Caki2 (cell line): ENCODE measurements around the gene HBA1. TPM values are rescaled to one million over a fixed set of nuclear protein-coding genes. Genes with fewer than 3 reads are reported as not detected.
"Not testable (repeated sequence)": the region's sequence is repeated elsewhere in the genome, so short reads cannot be mapped to it uniquely, and the experiment has no call there.

Experiments
- DNase-seq: peaks from one replicate; pipeline ENCODE4 v3.0.0-alpha.2; 2015; ENCODE audit warnings: low read depth
- in situ Hi-C: cut with HindIII; loops from 2 replicates; pipeline ENCODE4 v1.10.0; 2016; ENCODE audit warnings: low sequenced_read_pairs, low pct_unique_long_range_greater_than_20kb, mixed read lengths
- total RNA-seq: library from RNA; depleted of rRNA; stranded (reverse); fragments of >200 nt; shearing (Covaris generic); gene quantifications from 2 replicates; pipeline ENCODE4 v1.2.3, GENCODE V29; 2014; ENCODE audit warnings: low replicate concordance; rRNA removed

The HBA1 gene
- total RNA-seq, result not detected in 2 replicates

DNA sequence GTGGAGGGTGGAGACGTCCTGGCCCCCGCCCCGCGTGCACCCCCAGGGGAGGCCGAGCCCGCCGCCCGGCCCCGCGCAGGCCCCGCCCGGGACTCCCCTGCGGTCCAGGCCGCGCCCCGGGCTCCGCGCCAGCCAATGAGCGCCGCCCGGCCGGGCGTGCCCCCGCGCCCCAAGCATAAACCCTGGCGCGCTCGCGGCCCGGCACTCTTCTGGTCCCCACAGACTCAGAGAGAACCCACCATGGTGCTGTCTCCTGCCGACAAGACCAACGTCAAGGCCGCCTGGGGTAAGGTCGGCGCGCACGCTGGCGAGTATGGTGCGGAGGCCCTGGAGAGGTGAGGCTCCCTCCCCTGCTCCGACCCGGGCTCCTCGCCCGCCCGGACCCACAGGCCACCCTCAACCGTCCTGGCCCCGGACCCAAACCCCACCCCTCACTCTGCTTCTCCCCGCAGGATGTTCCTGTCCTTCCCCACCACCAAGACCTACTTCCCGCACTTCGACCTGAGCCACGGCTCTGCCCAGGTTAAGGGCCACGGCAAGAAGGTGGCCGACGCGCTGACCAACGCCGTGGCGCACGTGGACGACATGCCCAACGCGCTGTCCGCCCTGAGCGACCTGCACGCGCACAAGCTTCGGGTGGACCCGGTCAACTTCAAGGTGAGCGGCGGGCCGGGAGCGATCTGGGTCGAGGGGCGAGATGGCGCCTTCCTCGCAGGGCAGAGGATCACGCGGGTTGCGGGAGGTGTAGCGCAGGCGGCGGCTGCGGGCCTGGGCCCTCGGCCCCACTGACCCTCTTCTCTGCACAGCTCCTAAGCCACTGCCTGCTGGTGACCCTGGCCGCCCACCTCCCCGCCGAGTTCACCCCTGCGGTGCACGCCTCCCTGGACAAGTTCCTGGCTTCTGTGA lies at the start of gene HBA1:
Gene HBA1, plus strand, starts transcription at position 204 of the 906 bp plus-strand sequence. Its CDS starts 37 bp downstream, at position 241.
- DNase-seq, in situ Hi-C loops: not testable (repeated sequence)

DNA sequence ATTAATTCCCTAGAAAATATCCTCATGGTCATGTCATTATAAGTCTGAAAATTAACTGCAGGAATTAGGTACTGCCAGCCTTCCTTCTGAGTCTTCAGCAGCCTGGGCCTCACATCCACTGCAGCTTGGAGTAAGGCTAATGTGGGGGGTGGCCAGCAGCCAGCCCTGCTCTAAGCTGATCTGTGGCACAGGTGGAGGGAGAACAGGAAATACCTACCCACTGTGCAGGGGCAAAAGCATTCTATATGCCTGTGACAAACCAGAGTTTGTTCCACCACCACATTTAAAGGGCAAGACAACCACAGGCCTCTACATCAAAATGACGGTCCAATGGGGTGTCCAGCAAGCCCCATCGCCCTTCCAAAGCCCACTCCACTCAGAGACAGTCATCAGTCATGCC lies 47.4 kb upstream of the HBA1 start:
- no peak for DNase-seq
- in situ Hi-C loops, result no loop called here

DNA sequence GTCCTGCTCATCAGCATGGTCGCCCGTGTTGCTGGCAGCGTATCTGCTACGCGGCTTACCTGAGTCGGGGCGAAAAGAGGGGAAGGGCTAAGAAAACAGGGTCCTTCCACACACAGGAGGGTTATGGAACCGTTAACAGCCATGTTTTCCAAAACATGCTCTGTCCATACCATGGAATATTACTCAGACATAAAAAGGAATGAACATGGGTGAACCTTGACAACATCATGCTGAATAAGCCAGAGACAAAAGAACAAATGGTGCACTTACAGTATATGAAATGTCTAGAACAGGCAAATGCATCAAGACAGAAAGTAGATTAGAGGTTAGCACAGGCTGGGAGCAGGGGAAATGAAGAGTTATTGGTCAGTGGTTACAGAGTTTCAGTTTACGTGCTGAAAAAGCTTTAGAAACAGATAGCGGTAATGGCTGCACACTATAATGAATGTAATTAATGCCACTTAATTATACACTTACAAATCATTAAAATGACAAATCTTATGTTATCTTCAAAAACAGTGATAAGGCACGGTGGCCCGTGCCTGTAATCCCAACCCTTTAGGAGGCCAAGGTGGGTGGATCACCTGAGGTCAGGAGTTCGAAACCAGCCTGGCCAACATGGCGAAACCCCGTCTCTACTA lies 45.8 kb upstream of the HBA1 start:
- no peak for DNase-seq
- in situ Hi-C loops, result no loop called here

DNA sequence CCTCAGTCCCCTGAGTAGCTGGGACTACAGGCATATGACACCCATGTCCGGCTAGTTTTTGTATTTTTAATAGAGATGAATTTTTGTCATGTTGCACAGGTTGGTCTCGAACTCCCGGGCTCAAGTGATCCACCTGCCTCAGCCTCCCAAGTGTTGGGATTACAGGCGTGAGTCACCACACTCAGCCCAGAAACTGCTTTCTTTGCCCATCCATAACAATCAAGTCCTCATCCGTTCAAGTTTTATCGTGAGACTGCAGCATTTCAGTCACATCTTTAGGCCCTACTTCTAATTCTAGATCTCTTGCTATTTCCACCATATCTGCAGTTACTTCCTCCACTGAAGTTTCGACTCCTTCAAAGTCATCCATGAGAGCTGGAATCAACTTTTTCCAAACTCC lies 44.4 kb upstream of the HBA1 start:
- no peak for DNase-seq
- in situ Hi-C loops, result no loop called here

DNA sequence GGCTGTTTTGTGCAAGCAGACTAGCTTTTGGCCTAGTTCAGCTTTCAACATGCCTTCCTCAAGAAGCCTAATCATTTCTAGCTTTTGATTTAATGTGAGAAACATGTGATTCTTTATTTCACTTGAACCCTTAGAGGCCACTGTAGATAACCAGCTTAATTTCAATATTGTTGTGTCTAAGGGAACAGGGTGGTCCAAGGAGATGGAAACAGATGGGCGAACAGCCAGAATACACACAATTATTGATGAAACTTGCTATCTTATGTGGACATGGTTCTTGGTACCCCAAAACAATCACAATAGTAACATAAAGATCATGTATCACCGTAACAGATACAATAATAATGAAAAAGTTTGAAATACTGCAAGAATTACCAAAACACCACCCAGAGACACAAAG lies 42.8 kb upstream of the HBA1 start:
- in situ Hi-C loops, result no loop called here
- DNase-seq, result no peak

DNA sequence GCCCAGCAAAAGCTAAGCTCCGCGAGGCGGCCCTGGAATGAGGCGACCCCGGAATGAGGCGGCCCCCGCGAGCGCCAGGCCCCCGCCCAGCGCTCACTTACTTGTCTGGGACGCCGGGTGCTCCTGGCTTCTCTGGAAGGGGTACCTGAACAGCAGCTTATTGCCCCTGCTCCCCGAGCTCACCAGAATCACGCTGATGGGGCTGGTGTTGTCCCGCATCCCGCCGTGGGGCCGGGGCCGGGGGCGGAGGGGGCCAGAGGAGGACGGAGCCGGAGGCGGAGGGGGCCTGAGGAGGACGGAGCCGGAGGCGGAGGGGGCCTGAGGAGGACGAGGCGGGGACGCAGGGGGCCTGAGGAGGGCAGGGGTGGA lies 38.4 kb upstream of the HBA1 start:
- in situ Hi-C loops, result no loop called here
- peak; percentile 31 for DNase-seq

DNA sequence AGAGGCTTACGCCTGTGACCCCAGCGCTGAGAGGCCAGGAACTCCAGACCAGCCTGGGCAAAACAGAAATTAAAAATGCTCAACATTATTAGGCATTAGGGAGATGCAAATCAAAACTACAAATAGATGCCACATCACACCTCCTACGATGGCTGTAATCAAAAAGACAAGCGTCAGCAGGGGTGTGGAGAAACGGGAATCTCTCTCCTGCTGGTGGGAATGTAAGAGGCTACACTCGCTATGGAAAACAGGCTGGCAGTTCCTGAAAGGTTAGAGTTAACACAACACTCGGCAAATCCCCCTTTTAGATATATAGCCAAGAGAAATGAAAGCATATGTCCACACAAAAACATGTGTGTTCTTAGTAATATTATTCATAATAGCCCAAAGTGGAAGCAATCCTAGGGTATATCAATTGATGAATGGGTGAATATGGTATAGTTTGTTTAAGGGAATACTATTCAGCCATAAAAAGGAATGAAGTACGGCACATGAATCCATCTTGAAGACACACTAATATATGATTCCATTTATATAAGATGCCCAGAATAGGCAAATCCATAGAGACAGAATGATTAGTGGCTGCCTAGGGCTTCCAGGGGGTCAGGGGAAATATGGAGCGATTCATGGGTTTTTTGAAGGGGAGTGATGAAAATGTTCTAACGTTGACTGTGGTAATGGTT lies 36.2 kb upstream of the HBA1 start:
- DNase-seq, result no peak
- in situ Hi-C loops, result no loop called here

DNA sequence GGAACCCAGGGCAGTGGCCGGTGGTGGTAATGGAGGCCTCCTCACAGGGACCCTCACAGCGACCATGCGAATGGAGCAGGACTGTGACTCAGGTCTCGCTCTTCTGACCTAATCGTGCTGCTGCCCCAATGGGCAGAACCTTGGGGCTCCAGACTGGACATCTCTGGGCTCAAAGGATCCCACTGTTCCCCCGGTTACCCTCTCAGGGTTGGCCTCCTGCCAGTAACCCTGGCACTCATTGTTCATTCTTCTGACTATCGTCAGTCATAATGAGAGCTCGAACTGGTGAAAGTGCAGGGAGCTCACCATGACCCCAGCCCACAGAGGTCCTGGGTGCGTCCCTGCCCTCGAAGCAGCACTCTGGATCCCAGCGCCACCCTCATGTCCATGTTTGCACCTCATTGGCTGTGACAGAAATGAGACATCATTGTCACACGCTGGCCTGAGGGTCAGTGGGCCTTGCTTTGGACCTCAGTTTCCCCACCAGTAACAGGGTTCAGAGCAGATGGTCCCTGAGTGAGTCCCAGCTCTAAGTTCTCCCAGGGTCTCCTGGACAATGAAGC lies 34.0 kb upstream of the HBA1 start:
- no peak for DNase-seq
- in situ Hi-C loops, result no loop called here

DNA sequence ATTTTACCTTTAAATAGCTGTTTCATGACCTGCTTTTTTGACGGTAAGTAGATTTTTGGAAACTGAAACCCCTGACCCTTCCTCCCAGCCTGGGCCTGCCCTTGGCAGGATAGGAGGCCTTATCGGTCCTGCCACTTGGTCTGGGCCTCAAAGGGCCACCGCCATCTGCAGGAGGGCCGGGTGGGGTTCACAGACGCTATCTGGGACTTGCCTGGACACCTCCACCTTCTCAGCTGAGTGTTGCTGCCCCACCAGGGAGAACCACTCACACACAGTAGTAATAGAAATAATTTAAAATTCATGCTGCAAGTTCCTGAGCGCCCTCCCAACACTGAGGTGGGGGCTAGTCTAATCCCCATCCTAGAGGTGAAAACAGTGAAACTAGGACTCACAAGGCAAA lies 33.4 kb upstream of the HBA1 start:
- no peak for DNase-seq
- in situ Hi-C loops, result no loop called here

DNA sequence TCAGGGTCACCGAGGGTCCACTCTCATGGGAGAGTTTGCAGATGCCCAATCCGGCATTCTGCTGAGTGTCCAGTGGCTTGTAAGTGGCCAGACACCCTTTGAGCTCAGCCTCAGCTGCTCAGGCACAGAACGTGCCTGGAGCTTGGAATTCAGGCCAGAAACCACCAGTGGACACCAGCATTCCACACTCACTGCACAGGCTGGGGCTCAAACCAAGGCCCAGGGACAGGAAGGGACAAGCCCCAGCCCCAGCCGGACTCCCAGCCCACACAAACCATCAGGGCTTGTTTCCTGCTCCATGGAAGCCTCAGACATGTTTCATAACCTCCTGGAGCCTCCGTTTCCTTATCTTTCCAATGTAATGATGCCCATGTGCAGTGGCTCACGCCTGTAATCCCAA lies 33.0 kb upstream of the HBA1 start:
- no peak for DNase-seq
- in situ Hi-C loops, result no loop called here

DNA sequence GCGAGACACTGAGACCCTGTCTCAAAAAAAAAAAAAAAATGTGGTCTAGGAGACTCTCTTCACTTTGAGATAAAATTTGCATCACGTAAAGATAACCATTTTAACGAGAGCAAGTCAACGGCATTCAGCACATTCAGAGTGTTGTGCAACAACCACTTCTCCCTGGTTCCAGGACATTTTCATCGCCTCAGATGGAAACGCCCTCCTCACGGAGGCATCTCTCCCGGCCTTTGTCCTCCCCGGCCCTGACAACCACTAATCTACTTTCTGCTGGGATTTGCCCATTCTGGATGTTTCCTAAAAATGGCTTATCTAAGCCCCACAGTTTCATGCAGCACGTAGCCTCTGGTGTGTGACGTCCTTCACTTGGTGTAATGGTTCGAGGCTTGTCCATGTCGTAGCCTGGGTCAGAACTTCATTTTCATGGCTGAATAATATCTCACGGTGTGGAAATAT lies 31.7 kb upstream of the HBA1 start:
- in situ Hi-C loops, result no loop called here
- no peak for DNase-seq

DNA sequence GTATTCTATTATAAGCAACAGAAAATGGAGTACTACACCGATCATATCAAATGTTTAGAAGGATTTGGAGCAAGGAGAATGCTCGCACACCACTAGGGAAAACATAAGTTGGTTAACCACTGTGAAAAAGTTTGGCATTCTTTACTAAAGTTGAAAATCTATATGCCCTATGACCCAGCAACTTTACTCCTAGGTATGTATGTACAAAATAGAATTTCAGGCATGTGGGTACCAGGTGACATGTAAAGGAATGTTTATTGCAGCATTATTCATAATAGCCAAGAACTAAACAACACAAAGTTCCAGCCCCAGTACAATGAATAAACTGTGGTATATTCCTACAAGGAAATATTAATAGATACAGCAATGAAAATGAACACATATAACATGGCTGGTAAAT lies 29.8 kb upstream of the HBA1 start:
- in situ Hi-C loops, result no loop called here
- DNase-seq, result no peak

DNA sequence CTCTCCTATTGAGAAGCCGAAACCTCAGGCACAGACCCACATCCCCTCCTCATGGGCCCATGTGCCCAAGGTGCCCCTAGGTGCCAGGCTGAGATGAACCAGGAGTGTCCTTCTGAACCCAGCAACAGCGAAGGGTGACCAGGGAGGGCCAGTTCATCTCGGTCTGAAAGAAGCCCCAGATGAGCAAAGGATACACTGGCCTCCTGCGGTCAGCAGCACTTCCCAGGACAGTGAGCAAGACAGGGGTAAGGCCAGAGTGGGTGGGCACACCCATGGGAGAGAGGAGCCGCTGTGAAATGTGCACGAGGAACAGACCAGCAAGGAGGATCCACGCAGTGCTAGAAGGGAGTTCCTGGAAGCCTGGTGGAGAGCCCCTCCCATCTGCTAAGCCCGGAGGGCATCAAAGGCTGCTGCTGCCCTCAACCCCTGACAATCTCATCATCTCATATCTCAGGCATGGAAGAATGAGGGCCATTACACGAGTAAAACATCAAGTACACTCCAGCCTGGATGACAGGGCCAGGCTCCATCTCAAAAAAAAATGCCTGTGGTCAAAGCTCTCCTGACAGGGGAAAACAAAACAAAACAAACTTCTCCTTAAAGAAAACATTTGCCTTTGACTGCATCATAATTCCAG lies 27.3 kb upstream of the HBA1 start:
- peak; percentile 53 for DNase-seq
- in situ Hi-C loops, result no loop called here

DNA sequence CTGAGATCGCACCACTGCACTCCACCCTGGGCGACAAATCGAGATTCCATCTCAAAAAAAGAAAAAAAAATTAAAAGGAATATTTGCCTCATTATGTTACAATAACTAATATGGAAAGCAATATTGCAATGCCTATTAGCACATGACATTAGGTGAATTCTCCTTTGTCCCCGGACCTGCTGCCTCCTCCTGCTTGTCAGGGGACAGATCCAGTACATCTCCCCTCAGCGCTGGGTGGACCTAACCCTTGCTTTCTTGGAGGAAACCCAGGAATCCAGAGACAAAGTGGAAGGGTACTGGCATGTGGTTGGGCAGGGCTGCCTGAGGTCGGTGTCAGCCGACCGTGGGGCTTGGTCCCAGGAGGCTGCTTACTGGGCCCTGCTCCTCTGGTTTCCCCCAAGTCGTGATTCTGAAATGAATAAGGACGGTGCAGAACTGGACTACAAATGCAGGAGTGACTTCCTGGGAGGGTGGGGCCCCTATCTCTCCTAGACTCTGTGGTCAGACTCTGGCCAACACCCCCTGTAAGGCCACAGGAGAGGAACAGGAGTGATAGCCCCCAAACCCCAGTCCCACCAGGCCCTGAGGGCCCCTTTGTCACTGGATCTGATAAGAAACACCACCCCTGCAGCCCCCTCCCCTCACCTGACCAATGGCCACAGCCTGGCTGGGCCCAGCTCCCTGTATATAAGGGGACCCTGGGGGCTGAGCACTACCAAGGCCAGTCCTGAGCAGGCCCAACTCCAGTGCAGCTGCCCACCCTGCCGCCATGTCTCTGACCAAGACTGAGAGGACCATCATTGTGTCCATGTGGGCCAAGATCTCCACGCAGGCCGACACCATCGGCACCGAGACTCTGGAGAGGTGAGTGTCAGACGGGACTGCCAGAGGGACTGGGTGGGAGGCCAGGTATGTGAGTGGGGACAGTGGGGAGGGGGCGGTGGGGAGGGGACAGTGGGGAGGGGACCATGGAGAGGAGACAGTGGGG lies 24.0 kb upstream of the HBA1 start, which contains the start of gene HBZ:
Gene HBZ, plus strand, starts transcription at position 504 of the 988 bp plus-strand sequence. Its CDS starts 266 bp downstream, at position 770.
- in situ Hi-C loops, result no loop called here
- no peak for DNase-seq

DNA sequence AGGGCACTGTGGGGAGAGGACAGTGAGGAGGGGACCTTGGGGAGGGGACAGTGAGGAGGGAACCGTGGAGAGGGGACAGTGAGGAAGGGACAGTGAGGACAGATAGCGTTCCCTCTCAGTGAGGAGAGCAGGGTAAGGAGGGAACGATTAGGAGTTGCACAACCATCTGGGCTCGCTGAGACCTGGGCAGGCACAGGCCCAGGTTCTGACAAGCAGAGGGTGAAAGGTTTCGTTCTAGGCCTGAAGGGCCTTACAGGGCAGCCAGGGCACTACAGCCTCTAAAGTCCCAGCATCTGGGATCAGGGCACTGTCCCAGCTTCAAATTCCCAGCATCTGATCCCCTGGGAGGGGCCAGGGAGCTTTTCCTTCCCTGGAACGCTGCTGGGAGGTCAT lies 23.4 kb upstream of the HBA1 start:
- DNase-seq, in situ Hi-C loops: not testable (repeated sequence)

DNA sequence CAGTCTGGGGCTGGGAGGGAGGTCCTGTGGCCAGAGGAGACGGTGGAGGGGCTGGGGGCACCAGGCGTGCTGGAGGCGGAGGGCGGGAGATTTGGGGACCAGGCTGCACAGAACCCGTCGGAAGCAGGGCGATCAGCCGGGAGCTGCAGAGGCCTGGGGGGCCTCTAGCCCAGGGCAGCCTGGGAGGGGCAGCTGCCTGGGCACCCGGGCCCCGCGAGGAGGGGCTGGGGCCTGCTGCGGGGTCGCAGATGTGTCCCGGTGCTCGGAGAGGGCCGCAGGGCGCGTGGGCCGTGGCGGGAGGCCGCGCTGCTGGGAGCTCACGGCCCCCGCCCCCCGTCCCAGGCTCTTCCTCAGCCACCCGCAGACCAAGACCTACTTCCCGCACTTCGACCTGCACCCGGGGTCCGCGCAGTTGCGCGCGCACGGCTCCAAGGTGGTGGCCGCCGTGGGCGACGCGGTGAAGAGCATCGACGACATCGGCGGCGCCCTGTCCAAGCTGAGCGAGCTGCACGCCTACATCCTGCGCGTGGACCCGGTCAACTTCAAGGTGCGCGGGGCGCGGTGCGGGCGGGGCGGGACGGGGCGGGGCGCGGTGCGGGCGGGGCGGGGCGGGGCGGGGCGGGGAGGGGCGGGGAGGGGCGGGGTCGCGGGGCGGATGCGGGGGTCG lies 22.8 kb upstream of the HBA1 start:
- DNase-seq, in situ Hi-C loops: not testable (repeated sequence)
